Measurements from ENCODE around the gene HMMR.

Gene HMMR

GRCh38 chr5:163432544-163432943 lies 27.9 kb upstream of the HMMR start:
- H3K9me3 ChIP-seq (replicated peaks in 1 of 2; ENCODE audit: control insufficient read depth in 2 of 2, insufficient read depth in 1 of 2, low read depth in 1 of 2, low read length in 2 of 2): no peaks in the 10 kb centered on the region
- WGBS, 2 donors (ENCODE audit: extremely low coverage in 2 of 2, insufficient read length in 2 of 2, insufficient replicate concordance in 1 of 2): no CpG with 5 or more reads among the region's 1 CpG
- H4K91ac ChIP-seq (ENCODE audit: low read depth, low read length, poor library complexity): no peak overlapping the region
- no peak overlapping the region for H2AK5ac ChIP-seq (ENCODE audit: low read depth, low read length)
- H3K14ac ChIP-seq (ENCODE audit: low read length): no peak overlapping the region
- no peak overlapping the region for H3K4me3 ChIP-seq (ENCODE audit: low read length in 2 of 2)
- H3K36me3 ChIP-seq (replicated peaks in 1 of 2; ENCODE audit: control insufficient read depth in 2 of 2, insufficient read depth in 2 of 2, low read length in 2 of 2): no peaks in the 10 kb centered on the region
- H3K9ac ChIP-seq (ENCODE audit: low read depth, low read length, poor library complexity): no peak overlapping the region
- H3K4ac ChIP-seq (ENCODE audit: low read length): no peak overlapping the region
- DNase-seq (ENCODE audit: low spot score): no peak
- H2BK120ac ChIP-seq (ENCODE audit: low read depth, low read length): no peak overlapping the region
- peaks cover 6 to 11% of the 10 kb centered on the region in 2 donors for H3K4me1 ChIP-seq (ENCODE audit: control insufficient read depth in 2 of 2, insufficient read depth in 1 of 2, low read depth in 1 of 2, low read length in 2 of 2)
- H3K27me3 ChIP-seq (ENCODE audit: control insufficient read depth in 3 of 3, insufficient read depth in 3 of 3, low read depth in 1 of 3, low read length in 3 of 3): no peaks in the 10 kb centered on the region
- no peak overlapping the region for H4K8ac ChIP-seq (ENCODE audit: low read depth, low read length)
- H2BK15ac ChIP-seq (ENCODE audit: low read length): no peak overlapping the region
- H3K23ac ChIP-seq (ENCODE audit: low read depth, low read length, poor library complexity): no peak overlapping the region
- no peak overlapping the region for H2AFZ ChIP-seq (ENCODE audit: low read length)
- H3K79me1 ChIP-seq (ENCODE audit: low read depth, low read length): no peaks in the 10 kb centered on the region
- H3K4me2 ChIP-seq (ENCODE audit: insufficient read depth, low read length, poor library complexity, severe bottlenecking): no peak overlapping the region
- no peak overlapping the region for H3K18ac ChIP-seq (ENCODE audit: low read length)
- H2BK5ac ChIP-seq (ENCODE audit: low read length): no peak overlapping the region
- no peak overlapping the region for H2BK12ac ChIP-seq (ENCODE audit: low read length)
- H3K27ac ChIP-seq (replicated peaks; ENCODE audit: low read length): no peak overlapping the region

- Histone ChIP-seq H3K79me1 (ENCODE audit: low read depth, low read length) (no peaks in the 10 kb centered on the region), H3K14ac (ENCODE audit: low read length) (no peak overlapping the region), H2BK12ac (ENCODE audit: low read length) (no peak overlapping the region), H3K9me3 (replicated peaks in 1 of 2; ENCODE audit: control insufficient read depth in 2 of 2, insufficient read depth in 1 of 2, low read depth in 1 of 2, low read length in 2 of 2) (no peaks in the 10 kb centered on the region), H4K8ac (ENCODE audit: low read depth, low read length) (no peak overlapping the region), H2BK120ac (ENCODE audit: low read depth, low read length) (no peak overlapping the region), H3K9ac (ENCODE audit: low read depth, low read length, poor library complexity) (no peak overlapping the region), H3K4me2 (ENCODE audit: insufficient read depth, low read length, poor library complexity, severe bottlenecking) (no peak overlapping the region), H4K91ac (ENCODE audit: low read depth, low read length, poor library complexity) (no peak overlapping the region), H2BK5ac (ENCODE audit: low read length) (no peak overlapping the region), H3K4ac (ENCODE audit: low read length) (no peak overlapping the region), H3K27me3 (ENCODE audit: control insufficient read depth in 3 of 3, insufficient read depth in 3 of 3, low read depth in 1 of 3, low read length in 3 of 3) (no peaks in the 10 kb centered on the region), H2AFZ (ENCODE audit: low read length) (no peak overlapping the region), H2AK5ac (ENCODE audit: low read depth, low read length) (no peak overlapping the region), H3K18ac (ENCODE audit: low read length) (no peak overlapping the region), H3K23ac (ENCODE audit: low read depth, low read length, poor library complexity) (no peak overlapping the region), H3K27ac (replicated peaks; ENCODE audit: low read length) (no peak overlapping the region), H3K36me3 (replicated peaks in 1 of 2; ENCODE audit: control insufficient read depth in 2 of 2, insufficient read depth in 2 of 2, low read length in 2 of 2) (peaks cover 0 to under 1% of the 10 kb centered on the region in 2 donors), H3K4me3 (ENCODE audit: low read length in 2 of 2) (no peak overlapping the region), H3K4me1 (ENCODE audit: control insufficient read depth in 2 of 2, insufficient read depth in 1 of 2, low read depth in 1 of 2, low read length in 2 of 2) (peaks cover 6 to 11% of the 10 kb centered on the region in 2 donors), H2BK15ac (ENCODE audit: low read length) (no peak overlapping the region)
- WGBS, 2 donors (ENCODE audit: extremely low coverage in 2 of 2, insufficient read length in 2 of 2, insufficient replicate concordance in 1 of 2): no CpG with 5 or more reads among the region's 5 CpGs
- no peak for DNase-seq (ENCODE audit: low spot score)
Observed at GRCh38 chr5:163433271-163433670, 27.2 kb upstream of the HMMR start.

GRCh38 chr5:163434401-163434866 lies 26.0 kb upstream of the HMMR start:
- H3K14ac ChIP-seq (ENCODE audit: low read length): no peak overlapping the region
- no peaks in the 10 kb centered on the region for H3K9me3 ChIP-seq (replicated peaks in 1 of 2; ENCODE audit: control insufficient read depth in 2 of 2, insufficient read depth in 1 of 2, low read depth in 1 of 2, low read length in 2 of 2)
- no peak overlapping the region for H4K91ac ChIP-seq (ENCODE audit: low read depth, low read length, poor library complexity)
- no peak overlapping the region for H2AK5ac ChIP-seq (ENCODE audit: low read depth, low read length)
- H4K8ac ChIP-seq (ENCODE audit: low read depth, low read length): no peak overlapping the region
- H2BK5ac ChIP-seq (ENCODE audit: low read length): no peak overlapping the region
- H3K4ac ChIP-seq (ENCODE audit: low read length): no peak overlapping the region
- peaks cover 4 to 10% of the 10 kb centered on the region in 2 donors for H3K36me3 ChIP-seq (replicated peaks in 1 of 2; ENCODE audit: control insufficient read depth in 2 of 2, insufficient read depth in 2 of 2, low read length in 2 of 2)
- DNase-seq (ENCODE audit: low spot score): no peak
- no peak overlapping the region for H3K4me2 ChIP-seq (ENCODE audit: insufficient read depth, low read length, poor library complexity, severe bottlenecking)
- H2BK12ac ChIP-seq (ENCODE audit: low read length): no peak overlapping the region
- no peak overlapping the region for H3K4me3 ChIP-seq (ENCODE audit: low read length in 2 of 2)
- H3K27me3 ChIP-seq (ENCODE audit: control insufficient read depth in 3 of 3, insufficient read depth in 3 of 3, low read depth in 1 of 3, low read length in 3 of 3): no peaks in the 10 kb centered on the region
- peaks cover 9 to 13% of the 10 kb centered on the region in 2 donors for H3K4me1 ChIP-seq (ENCODE audit: control insufficient read depth in 2 of 2, insufficient read depth in 1 of 2, low read depth in 1 of 2, low read length in 2 of 2)
- no peak overlapping the region for H2BK15ac ChIP-seq (ENCODE audit: low read length)
- no peak overlapping the region for H3K23ac ChIP-seq (ENCODE audit: low read depth, low read length, poor library complexity)
- no CpG with 5 or more reads among the region's 3 CpGs for WGBS, 2 donors (ENCODE audit: extremely low coverage in 2 of 2, insufficient read length in 2 of 2, insufficient replicate concordance in 1 of 2)
- no peaks in the 10 kb centered on the region for H3K79me1 ChIP-seq (ENCODE audit: low read depth, low read length)
- H2BK120ac ChIP-seq (ENCODE audit: low read depth, low read length): no peak overlapping the region
- no peak overlapping the region for H3K27ac ChIP-seq (replicated peaks; ENCODE audit: low read length)
- no peak overlapping the region for H3K9ac ChIP-seq (ENCODE audit: low read depth, low read length, poor library complexity)
- no peak overlapping the region for H3K18ac ChIP-seq (ENCODE audit: low read length)
- peak overlapping the region; percentile 43 for H2AFZ ChIP-seq (ENCODE audit: low read length)

- no peak overlapping the region for H3K23ac ChIP-seq (ENCODE audit: low read depth, low read length, poor library complexity)
- peaks cover 11 to 13% of the 10 kb centered on the region in 2 donors for H3K4me1 ChIP-seq (ENCODE audit: control insufficient read depth in 2 of 2, insufficient read depth in 1 of 2, low read depth in 1 of 2, low read length in 2 of 2)
- no peak overlapping the region for H2BK5ac ChIP-seq (ENCODE audit: low read length)
- no peak overlapping the region for H4K8ac ChIP-seq (ENCODE audit: low read depth, low read length)
- no peak overlapping the region for H4K91ac ChIP-seq (ENCODE audit: low read depth, low read length, poor library complexity)
- H3K27ac ChIP-seq (replicated peaks; ENCODE audit: low read length): peak overlapping the region; percentile 48
- peak overlapping the region; percentile 25 for H3K4me2 ChIP-seq (ENCODE audit: insufficient read depth, low read length, poor library complexity, severe bottlenecking)
- H2AK5ac ChIP-seq (ENCODE audit: low read depth, low read length): no peak overlapping the region
- DNase-seq (ENCODE audit: low spot score): no peak
- H3K14ac ChIP-seq (ENCODE audit: low read length): no peak overlapping the region
- H3K36me3 ChIP-seq (replicated peaks in 1 of 2; ENCODE audit: control insufficient read depth in 2 of 2, insufficient read depth in 2 of 2, low read length in 2 of 2): peaks cover 9 to 31% of the 10 kb centered on the region in 2 donors
- H3K9ac ChIP-seq (ENCODE audit: low read depth, low read length, poor library complexity): no peak overlapping the region
- H3K9me3 ChIP-seq (replicated peaks in 1 of 2; ENCODE audit: control insufficient read depth in 2 of 2, insufficient read depth in 1 of 2, low read depth in 1 of 2, low read length in 2 of 2): no peaks in the 10 kb centered on the region
- no peak overlapping the region for H2BK12ac ChIP-seq (ENCODE audit: low read length)
- H3K79me1 ChIP-seq (ENCODE audit: low read depth, low read length): no peaks in the 10 kb centered on the region
- no peak overlapping the region for H2BK15ac ChIP-seq (ENCODE audit: low read length)
- H3K27me3 ChIP-seq (ENCODE audit: control insufficient read depth in 3 of 3, insufficient read depth in 3 of 3, low read depth in 1 of 3, low read length in 3 of 3): no peaks in the 10 kb centered on the region
- H3K4ac ChIP-seq (ENCODE audit: low read length): no peak overlapping the region
- no peak overlapping the region for H3K18ac ChIP-seq (ENCODE audit: low read length)
- H3K4me3 ChIP-seq (ENCODE audit: low read length in 2 of 2): peak overlapping the region in 1 of 2 donors; percentile 43
- no CpG with 5 or more reads among the region's 4 CpGs for WGBS, 2 donors (ENCODE audit: extremely low coverage in 2 of 2, insufficient read length in 2 of 2, insufficient replicate concordance in 1 of 2)
- H2BK120ac ChIP-seq (ENCODE audit: low read depth, low read length): no peak overlapping the region
- H2AFZ ChIP-seq (ENCODE audit: low read length): peak overlapping the region; percentile 55
Observed at GRCh38 chr5:163436515-163436914, 23.9 kb upstream of the HMMR start.
